A673 (cell line): Measurements from ENCODE around the gene GDPD5. TPM values are rescaled to one million over a fixed set of nuclear protein-coding genes. Genes with fewer than 3 reads are reported as not detected.

Source experiments
- BruUV-seq: library from RNA; stranded (reverse); fragments of 400-500 nt; replicated peaks from 2 replicates; lab custom pipeline; 2021; lab: Mats Ljungman, UMichigan
- CTCF ChIA-PET: fragments of 300-600 bp; sonication (Branson Sonifier 250); formaldehyde crosslinking; loops from one replicate; lab custom pipeline; 2022; ENCODE audit warnings: antibody characterized with exemption; lab: Charles Lee
- POLR2A ChIA-PET: fragments of 300-600 bp; sonication (Branson Sonifier 250); formaldehyde crosslinking; loops from one replicate; lab custom pipeline; 2022; ENCODE audit warnings: antibody characterized with exemption; ENCODE audit not compliant: low non-redundant PET; lab: Charles Lee
- DNase-seq: peaks from one replicate; pipeline ENCODE4 v3.0.0-alpha.2; 2015; ENCODE audit warnings: low spot score
- H3K27ac ChIP-seq: fragments of 200-600 bp; sonication (generic); 2 replicates; pipeline ENCODE4 v1.5.1; 2016; ENCODE audit warnings: mixed run types, low read depth, mild to moderate bottlenecking, mixed read lengths, antibody characterized with exemption, low read length; ENCODE audit not compliant: poor library complexity, severe bottlenecking
- H3K27me3 ChIP-seq: fragments of 200-600 bp; sonication (generic); replicated peaks from 2 replicates; pipeline ENCODE4 v1.6.1; 2017; ENCODE audit warnings: mixed run types, low read depth, mild to moderate bottlenecking, mixed read lengths, antibody characterized with exemption, low read length; ENCODE audit not compliant: insufficient read depth, poor library complexity
- H3K36me3 ChIP-seq: fragments of 200-600 bp; sonication (generic); 2 replicates; pipeline ENCODE4 v1.6.1; 2016; ENCODE audit warnings: mixed run types, mild to moderate bottlenecking, mixed read lengths, antibody characterized with exemption, low read length; ENCODE audit not compliant: insufficient read depth, poor library complexity, severe bottlenecking
- H3K4me1 ChIP-seq: fragments of 200-600 bp; sonication (generic); 2 replicates; pipeline ENCODE4 v1.6.1; 2017; ENCODE audit warnings: mixed run types, mild to moderate bottlenecking, mixed read lengths, antibody characterized with exemption, low read length; ENCODE audit not compliant: insufficient read depth, poor library complexity, severe bottlenecking
- H3K4me3 ChIP-seq: fragments of 200-600 bp; sonication (generic); 2 replicates; pipeline ENCODE4 v1.5.1; 2016; ENCODE audit warnings: low read depth, mixed run types, mild to moderate bottlenecking, mixed read lengths, low read length; ENCODE audit not compliant: poor library complexity, severe bottlenecking
- H3K9me3 ChIP-seq: fragments of 200-600 bp; sonication (generic); 2 replicates; pipeline ENCODE4 v1.6.1; 2016; ENCODE audit warnings: mixed run types, low read depth, mild to moderate bottlenecking, mixed read lengths, antibody characterized with exemption, low read length; ENCODE audit not compliant: poor library complexity, severe bottlenecking
- CTCF ChIP-seq: fragments of 300-800, 200-600 bp; sonication (generic); conservative IDR thresholded peaks from 2 replicates; pipeline ENCODE4 v1.5.1; 2017; ENCODE audit warnings: low read depth, mild to moderate bottlenecking, antibody characterized with exemption, low read length, moderate library complexity, mixed read lengths
- EZH2 ChIP-seq: fragments of 200-600 bp; sonication (generic); IDR thresholded peaks from 2 replicates; pipeline ENCODE4 v1.6.1; 2017; ENCODE audit warnings: borderline replicate concordance, low read depth, mild to moderate bottlenecking, mixed read lengths, antibody characterized with exemption, low read length; ENCODE audit not compliant: poor library complexity, severe bottlenecking
- intact Hi-C: fragments of 100-400 bp; cut with micrococcal nuclease; formaldehyde crosslinking; loops from one replicate; pipeline ENCODE4 v1.10.0; 2022; ENCODE audit not compliant: unreplicated experiment
- total RNA-seq: library from RNA; stranded (reverse); gene quantifications from 2 replicates; pipeline ENCODE4 v1.2.3, GENCODE V29; 2021

Gene GDPD5
- total RNA-seq, 1 experiment from 2014 or later, result 1.4 TPM

GRCh38 chr11:75456596-75457183 is 69.1 kb downstream of the GDPD5 start:
- Histone ChIP-seq H3K27ac (no peak overlapping the region), H3K27me3 (no peaks in the 10 kb centered on the region), H3K9me3 (no peaks in the 10 kb centered on the region), H3K4me3 (no peak overlapping the region), H3K4me1 (no peaks in the 10 kb centered on the region), H3K36me3 (no peaks in the 10 kb centered on the region)
- intact Hi-C loops, result no loop called here
- BruUV-seq, result no TSS peak
- no peak for TF ChIP-seq CTCF
- TF ChIP-seq EZH2, result no peak
- CTCF ChIA-PET, result interaction anchor here (0.5 kb wide), 1 partner anchor 216 kb away, joined by 3 read pairs; no protein-coding TSS in a partner anchor
- no peak for DNase-seq
- POLR2A ChIA-PET, result no interaction called here

DNA sequence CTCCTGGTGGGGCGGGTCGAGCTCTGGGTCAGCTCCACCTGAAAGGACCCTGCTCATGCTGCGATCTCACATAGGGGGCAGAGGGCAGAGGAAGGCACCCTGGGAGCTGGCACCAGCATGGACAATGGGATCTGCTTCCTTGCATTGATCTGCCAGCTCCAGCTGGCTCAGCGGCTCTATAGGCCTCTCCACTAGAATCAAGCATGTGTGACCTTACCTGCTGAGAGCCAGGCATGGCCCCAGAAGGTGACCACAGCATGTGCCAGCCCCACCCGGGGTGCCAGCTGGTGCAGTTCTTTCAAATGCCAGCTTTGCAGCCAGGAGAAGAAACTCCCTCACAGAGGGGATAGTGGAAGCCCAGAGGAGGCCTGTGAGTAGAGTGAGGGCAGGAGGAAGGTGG is 70.8 kb downstream of the GDPD5 start:
- Histone ChIP-seq H3K4me3 (no peak overlapping the region), H3K27ac (no peak overlapping the region), H3K36me3 (no peaks in the 10 kb centered on the region), H3K9me3 (no peaks in the 10 kb centered on the region), H3K27me3 (no peaks in the 10 kb centered on the region), H3K4me1 (no peaks in the 10 kb centered on the region)
- TF ChIP-seq CTCF (no peak), EZH2 (no peak)
- intact Hi-C loops, result no loop called here
- ChIA-PET POLR2A (no interaction called here), CTCF (interaction anchor here (0.6 kb wide), 1 partner anchor 73 kb away, joined by 5 read pairs; no protein-coding TSS in a partner anchor)
- no TSS peak for BruUV-seq
- DNase-seq, result no peak

DNA sequence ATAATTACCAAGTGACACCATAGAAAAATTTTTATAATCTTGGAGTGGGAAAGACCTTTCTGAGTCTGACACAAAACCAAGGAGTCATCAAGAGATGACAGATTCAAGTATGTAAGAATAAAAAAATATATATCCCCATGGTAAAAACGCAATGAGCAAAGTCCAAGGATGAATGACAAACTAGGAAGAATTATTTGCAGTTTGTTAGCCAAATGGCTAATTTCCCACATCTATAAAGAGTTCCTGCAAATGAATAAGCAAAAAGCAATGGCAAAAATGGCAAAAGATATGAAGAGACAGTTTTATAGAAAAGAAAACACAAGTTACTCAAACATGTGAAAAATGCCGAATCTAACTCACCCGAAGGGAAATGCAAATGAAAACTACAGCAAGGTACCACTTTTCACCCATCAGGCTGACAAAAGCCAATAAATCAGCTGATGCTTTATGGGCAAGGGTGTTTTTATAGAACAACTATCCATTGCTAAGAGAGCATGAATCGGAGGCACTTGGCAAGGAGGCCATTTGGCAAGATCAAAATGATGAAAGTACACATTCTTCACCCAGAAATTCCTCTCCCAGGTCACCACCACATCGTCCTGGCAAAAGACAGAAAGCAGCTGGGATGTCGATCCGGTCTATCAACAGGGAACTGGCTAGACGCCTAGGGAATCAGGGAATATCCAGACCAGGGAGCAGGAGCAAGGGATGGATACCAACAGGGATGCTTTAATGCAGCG is 71.7 kb downstream of the GDPD5 start:
- intact Hi-C loops, result no loop called here
- no peak for TF ChIP-seq EZH2
- TF ChIP-seq CTCF, result no peak
- Histone ChIP-seq H3K27me3 (no peaks in the 10 kb centered on the region), H3K4me1 (no peaks in the 10 kb centered on the region), H3K36me3 (no peaks in the 10 kb centered on the region), H3K4me3 (no peak overlapping the region), H3K9me3 (no peaks in the 10 kb centered on the region), H3K27ac (no peak overlapping the region)
- POLR2A ChIA-PET, result no interaction called here
- CTCF ChIA-PET, result interaction anchor here (0.6 kb wide), 1 partner anchor 74 kb away, joined by 5 read pairs; no protein-coding TSS in a partner anchor
- no peak for DNase-seq
- BruUV-seq, result no TSS peak
